RCC 7860 (cell line): Measurements from ENCODE around the gene TCIRG1.
"Not testable (repeated sequence)": the region's sequence is repeated elsewhere in the genome, so short reads cannot be mapped to it uniquely, and the experiment has no call there.

ENCODE experiments used
- DNase-seq: peaks from one replicate; pipeline ENCODE4 v3.0.0-alpha.2; 2015; ENCODE audit warnings: low spot score
- FAIRE-seq: peaks from 2 replicates; lab custom pipeline; 2012; peaks lifted over from hg19 to GRCh38; lab: Jason Lieb, UNC

Gene TCIRG1

GRCh38 chr11:68077617-68078582 lies 39.1 kb downstream of the TCIRG1 start:
- FAIRE-seq (no peak), DNase-seq (no peak)

GRCh38 chr11:68080860-68081259 lies 42.0 kb downstream of the TCIRG1 start:
- FAIRE-seq (no peak), DNase-seq (no peak)

DNA sequence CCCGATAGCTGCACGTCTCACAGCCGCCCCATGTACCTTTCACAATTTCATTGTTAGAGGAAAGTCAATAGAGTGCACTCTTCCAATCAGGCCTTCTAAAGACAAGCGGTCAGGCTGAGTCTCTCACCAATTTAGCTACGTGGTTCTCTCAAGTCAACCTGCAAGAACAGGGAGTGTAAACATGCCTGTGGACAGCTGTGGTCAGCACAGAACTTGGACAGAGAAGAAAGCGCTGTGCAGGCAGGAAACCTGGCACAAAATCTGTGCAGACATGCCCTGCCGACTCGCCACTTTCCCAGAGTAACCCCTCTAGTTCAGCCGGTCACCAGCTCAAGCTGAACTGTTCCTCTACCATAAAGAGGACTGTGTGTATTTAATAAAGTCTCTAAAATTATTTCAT lies 42.9 kb downstream of the TCIRG1 start:
- no peak for FAIRE-seq
- DNase-seq = no peak

DNA sequence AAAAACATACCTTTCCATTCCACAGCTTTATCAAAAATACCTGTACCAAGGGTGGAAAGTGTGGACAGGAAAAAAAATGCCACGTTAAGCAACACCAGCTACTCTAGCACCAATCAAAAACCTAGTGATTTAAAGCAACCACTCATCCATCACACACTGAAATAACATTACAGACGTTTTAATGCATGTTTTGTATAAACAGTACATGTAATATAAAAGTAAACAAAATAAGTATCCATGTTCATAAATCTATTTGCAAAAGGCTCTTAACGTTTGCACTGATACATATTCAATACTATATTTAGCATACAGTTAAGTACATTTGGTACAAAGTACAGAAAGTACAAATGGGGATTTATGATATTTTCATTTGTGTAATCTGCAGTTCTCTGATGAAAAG lies 43.7 kb downstream of the TCIRG1 start:
- DNase-seq (no peak), FAIRE-seq (no peak)

- no peak for FAIRE-seq
- no peak for DNase-seq
These were observed 44.7 kb downstream of the TCIRG1 start for GRCh38 chr11:68083517-68083916.

DNA sequence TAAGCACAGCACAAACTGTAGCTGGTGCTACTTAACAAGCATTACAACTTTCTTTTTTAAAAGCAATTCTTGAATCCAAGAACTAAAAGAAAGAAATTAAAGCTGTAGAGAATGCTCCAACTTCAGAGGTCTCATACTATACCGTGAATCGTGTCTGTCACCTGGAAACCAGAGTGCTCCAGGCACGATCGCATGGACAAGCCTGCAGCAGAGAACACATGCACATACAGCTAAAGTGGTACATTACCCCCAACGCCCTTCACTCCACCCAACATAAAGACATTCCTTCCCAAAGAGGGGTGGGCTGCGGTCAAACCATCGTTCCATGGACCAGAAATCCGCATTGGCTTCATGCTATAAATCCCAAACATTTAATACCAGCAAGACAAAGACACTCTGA lies 50.9 kb downstream of the TCIRG1 start:
- no peak for FAIRE-seq
- DNase-seq = no peak

DNA sequence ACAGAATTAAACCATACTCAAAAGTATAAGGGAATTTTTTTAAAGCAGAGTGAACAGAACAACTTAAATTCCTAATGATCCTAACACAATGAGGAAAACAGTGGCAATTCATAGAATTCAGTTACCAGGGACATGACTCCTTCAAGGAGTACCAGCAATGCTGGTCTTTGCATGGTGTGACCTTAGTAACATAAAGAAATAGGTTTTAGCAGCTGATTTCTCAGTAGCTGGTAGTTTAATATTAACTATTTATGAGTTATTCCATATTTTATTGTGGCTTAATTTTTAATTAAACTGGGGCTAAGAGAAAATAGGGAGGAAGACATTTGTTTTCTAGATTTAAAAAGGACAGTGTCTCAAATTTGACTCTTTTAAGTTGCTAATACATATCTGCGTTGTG lies 51.5 kb downstream of the TCIRG1 start:
- FAIRE-seq (no peak), DNase-seq (no peak)

GRCh38 chr11:68090706-68091105 lies 51.9 kb downstream of the TCIRG1 start:
- DNase-seq = no peak
- no peak for FAIRE-seq

GRCh38 chr11:68092411-68092810 lies 53.6 kb downstream of the TCIRG1 start:
- no peak for FAIRE-seq
- DNase-seq = no peak

DNA sequence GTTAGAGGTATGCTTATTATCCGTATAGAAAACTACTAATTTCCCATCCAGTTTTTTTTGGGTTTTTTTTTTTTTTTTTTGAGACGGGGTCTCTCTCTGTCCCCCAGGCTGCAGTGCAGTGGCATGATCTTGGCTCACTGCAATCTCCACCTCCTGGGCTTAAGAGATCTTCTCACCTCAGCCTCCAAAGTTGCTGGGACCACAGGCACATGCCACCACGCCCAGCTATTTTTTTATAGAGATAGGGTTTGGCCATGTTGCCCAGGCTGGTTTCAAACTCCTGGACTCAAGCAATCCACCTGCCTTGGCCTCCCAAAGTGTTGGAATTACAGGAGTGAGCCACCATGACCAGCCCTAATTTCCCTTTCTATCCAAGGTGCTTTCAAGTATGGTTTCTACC lies 54.1 kb downstream of the TCIRG1 start:
- FAIRE-seq, DNase-seq: not testable (repeated sequence)

DNA sequence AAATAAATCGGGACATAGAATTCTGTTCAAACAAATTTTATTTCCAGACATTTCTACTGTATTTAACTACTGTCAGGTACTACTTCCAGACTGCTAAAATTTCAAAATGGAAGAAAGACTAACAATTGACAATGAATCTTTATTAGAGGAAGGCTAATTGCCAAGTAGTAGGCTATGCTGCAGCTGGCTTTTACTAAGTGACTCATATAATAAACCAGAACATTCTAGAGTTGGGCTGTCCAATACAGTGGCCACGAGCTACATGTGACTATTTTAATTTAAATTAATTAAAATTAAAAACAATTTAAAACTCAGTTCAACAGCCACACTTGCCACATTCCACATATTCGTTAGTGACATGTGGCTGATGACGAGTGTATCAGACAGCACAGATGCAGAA lies 54.7 kb downstream of the TCIRG1 start:
- no peak for FAIRE-seq
- no peak for DNase-seq

GRCh38 chr11:68096962-68097361 lies 58.1 kb downstream of the TCIRG1 start:
- no peak for FAIRE-seq
- no peak for DNase-seq

DNA sequence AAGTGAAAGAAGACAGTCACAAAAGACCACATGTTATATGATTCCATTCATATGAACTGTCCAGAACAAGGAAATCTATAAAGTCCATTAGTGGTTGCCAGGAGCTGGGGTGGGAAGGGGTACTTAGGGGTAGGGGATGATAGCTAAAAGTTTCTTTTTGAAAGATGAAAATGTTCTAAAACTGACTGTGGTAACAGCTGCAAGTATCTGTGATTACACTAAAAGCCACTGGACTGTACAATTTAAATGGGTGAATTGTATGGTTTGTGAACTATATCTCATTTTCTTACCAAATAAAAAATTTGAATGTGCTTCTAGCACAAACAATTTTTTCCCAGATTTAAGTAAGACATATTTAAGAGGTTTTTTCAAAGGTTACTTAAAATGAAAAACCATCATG lies 60.2 kb downstream of the TCIRG1 start:
- DNase-seq = no peak
- FAIRE-seq = no peak

- no peak for DNase-seq
These were observed 60.9 kb downstream of the TCIRG1 start for GRCh38 chr11:68099474-68100405.

More at GRCh38 chr11:68099474-68100405, 60.9 kb downstream of the TCIRG1 start:
- FAIRE-seq = no peak
